Epithelial cell of proximal tubule (primary cell): Measurements from ENCODE around the gene ARL15. TPM values are rescaled to one million over a fixed set of nuclear protein-coding genes. Genes with fewer than 3 reads are reported as not detected.

Source experiments
- DNase-seq: peaks from one replicate; pipeline ENCODE4 v3.0.0-alpha.2; 2011; ENCODE audit warnings: low read depth
- H3K4me3 ChIP-seq: 2 replicates; pipeline ENCODE4 v1.5.1; 2011; ENCODE audit warnings: low read depth, mild to moderate bottlenecking, low read length
- total RNA-seq: library from RNA; depleted of rRNA; stranded (reverse); fragments of >200 nt; gene quantifications from 2 replicates; pipeline ENCODE4 v1.2.3, GENCODE V29; 2015
- TF ChIP-seq, protein P1 (sequence below): conservative IDR thresholded peaks from 2 replicates; pipeline ENCODE4 v1.5.1; 2012; ENCODE audit warnings: low read depth, mild to moderate bottlenecking, low read length

The ARL15 gene
- total RNA-seq, 1 donor from 2014 or later: 1.9 TPM

DNA sequence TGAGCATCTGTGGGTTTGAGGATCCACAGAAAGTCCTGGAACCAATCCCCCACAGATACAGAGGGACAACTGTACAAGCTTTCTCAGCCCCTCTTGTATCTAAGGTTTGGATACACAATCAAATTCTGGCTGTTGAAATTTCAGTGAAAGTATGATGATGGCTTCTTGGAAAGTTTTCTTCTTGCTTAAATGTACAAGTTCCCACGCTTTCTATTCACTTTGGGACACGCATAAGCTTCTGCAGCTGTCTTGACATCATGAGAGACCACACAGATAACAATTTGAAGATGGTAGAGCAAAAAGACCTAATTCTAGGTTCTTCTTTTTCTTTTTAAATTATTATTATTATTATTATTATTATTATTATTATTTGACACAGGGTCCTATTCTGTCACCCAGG, 31.6 kb upstream of the ARL15 start:
- DNase-seq: no peak
- TF ChIP-seq, protein P1, sequence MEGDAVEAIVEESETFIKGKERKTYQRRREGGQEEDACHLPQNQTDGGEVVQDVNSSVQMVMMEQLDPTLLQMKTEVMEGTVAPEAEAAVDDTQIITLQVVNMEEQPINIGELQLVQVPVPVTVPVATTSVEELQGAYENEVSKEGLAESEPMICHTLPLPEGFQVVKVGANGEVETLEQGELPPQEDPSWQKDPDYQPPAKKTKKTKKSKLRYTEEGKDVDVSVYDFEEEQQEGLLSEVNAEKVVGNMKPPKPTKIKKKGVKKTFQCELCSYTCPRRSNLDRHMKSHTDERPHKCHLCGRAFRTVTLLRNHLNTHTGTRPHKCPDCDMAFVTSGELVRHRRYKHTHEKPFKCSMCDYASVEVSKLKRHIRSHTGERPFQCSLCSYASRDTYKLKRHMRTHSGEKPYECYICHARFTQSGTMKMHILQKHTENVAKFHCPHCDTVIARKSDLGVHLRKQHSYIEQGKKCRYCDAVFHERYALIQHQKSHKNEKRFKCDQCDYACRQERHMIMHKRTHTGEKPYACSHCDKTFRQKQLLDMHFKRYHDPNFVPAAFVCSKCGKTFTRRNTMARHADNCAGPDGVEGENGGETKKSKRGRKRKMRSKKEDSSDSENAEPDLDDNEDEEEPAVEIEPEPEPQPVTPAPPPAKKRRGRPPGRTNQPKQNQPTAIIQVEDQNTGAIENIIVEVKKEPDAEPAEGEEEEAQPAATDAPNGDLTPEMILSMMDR: no peak

DNA sequence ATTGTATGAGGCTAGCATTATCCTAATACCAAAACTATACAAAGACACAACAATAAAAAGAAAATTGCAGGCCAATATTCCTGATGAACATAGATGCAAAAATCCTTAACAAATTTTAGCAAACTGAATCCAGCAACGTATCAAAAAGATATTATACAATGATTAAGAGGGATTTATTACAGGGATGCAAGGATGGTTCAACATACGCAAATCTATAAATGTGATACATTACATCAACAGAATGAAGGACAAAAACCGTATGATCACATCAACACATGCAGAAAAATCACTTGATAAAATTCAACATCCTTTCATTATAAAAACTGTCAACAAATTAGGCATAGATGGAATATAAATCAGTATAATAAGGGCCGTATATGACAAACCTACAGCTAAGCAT, 27.1 kb upstream of the ARL15 start:
- DNase-seq: no peak
- TF ChIP-seq, protein P1: no peak
- H3K4me3 ChIP-seq: no peak overlapping the region

More for the DNA sequence above, 31.6 kb upstream of the ARL15 start:
- no peak overlapping the region for H3K4me3 ChIP-seq

DNA sequence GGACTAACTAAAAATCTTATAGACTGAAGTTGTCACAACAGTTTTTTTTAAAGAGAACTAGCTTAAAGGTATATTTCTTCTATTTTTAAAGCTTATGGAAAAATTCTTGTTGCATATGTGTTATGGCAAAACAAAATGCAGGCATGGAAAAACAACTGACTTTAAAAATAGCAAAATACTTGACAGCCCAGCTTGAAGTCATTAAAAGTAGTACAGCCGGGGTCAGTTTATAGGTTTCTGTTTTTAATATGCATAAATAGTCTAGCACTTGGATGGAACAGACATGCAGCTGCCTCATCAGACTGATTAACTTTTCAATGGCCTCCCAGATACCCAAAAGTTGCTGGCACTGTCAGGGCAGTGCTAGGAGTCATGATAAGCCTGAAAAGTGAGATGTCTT, 22.3 kb upstream of the ARL15 start:
- TF ChIP-seq, protein P1: no peak
- DNase-seq: no peak
- H3K4me3 ChIP-seq: no peak overlapping the region

DNA sequence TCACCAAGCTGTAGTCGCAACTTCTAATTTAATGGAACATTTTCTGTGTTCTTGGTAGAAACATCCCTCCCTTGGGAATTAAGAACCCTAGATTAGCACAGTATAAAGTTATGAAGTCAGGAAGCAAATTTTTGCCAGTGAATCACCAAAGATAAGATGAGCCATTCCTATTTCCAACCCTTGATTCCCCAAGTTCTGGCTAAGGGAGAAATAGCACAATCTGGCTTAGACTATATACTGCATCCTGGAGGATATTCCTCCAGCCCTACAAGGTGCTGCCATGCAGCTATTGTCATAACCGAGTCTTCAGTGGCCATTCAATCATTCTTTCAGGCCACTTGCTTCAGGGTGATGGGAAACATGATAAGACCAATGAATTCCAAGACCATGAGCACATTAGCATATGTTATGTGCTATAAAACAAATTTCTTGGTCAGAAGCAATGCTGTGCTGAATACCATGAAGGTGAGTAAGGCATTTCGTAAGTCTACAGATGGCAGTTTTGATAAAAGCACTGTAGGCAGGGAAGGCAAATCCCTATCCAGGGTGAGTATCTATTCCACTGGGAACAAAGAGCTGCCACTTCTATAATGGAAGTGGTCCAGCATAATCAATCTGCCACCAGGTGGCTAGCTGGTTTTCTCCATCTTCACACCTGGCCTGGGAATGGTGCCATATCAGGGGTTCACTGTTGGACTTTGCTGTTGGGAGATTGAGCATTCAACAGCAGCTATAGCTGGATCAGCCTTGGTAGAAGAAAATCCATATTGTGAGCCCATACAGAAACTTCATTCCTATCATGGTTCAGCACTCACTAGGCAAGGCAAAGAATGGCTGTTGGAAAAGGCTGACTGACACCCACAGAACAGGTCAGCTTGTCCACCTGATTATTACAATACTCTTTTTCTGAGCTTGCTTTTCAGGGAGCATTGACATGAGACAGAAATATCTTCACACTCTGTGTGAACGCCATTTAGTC, 19.6 kb upstream of the ARL15 start:
- TF ChIP-seq, protein P1: no peak
- no peak for DNase-seq
- no peak overlapping the region for H3K4me3 ChIP-seq

DNA sequence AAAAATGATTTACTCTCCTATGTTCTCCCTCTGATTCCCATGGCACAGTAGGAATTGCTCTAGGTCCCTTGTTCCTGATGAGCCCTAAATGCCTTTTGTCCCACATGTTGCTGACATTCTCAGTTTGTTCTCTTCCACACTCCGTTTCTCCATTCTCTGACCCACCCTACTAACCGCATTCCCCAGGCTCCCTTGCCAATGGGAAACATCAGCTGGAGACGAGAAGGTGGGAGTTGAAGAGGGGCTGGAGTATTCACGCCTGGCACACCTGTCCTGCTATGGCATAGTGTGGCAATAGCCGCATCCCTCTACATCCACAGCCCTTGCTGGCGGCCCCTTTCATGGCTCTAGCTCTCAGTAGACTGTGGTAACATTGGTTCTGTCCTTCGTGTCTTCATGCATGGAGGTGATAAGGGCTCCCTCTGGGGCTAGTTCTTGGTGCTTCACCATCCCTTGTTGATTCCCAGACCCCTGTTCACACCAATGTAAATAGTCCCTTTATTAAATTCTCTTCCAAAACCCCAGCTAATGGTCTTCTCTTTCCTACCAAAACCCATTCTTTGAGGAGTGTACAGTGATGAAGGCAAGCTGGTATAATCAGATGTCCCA, 16.4 kb upstream of the ARL15 start:
- TF ChIP-seq, protein P1: no peak
- DNase-seq: no peak
- no peak overlapping the region for H3K4me3 ChIP-seq

DNA sequence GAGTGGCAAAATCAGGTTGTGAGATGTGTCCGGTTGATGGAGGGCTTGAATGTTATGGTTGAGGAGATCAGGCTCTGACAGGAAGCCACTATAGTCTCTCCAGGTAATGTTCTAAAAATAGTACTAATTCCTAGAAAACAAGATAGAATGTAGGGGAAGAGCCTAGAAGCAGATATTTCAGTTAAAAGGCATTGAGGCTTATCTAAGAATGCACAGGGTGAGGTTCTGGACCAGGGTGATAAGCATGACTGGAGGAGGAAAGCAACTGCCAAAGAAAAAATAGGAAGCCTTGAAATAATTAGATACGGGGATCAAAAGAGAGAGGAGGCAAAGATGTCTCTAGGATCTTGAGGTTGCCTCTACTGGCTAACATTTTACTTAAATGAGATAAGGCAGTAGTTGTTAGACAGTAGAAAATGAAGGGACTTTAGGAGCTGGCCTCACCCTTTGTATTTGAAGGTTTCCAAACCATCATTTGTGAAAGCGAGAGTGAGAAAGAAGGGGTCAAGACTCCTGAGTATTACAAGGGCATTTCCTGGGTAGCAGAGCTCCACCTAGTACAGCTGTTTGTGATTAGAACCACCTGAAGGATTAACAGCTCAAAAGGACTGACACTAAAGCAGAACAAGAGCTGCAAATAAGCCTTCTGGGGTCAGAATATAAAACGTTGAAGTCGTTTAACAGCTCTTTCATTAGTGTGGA, 15.4 kb upstream of the ARL15 start:
- DNase-seq: no peak
- TF ChIP-seq, protein P1: no peak
- no peak overlapping the region for H3K4me3 ChIP-seq
